Muscle layer of duodenum (tissue), 2 donors: ENCODE data around the gene ARHGEF37.

Experiments
- H3K27ac ChIP-seq: one replicate; pipeline ENCODE4 v1.7.0; 2013; ENCODE audit warnings: mild to moderate bottlenecking, low read length
- H3K27me3 ChIP-seq: one replicate; pipeline ENCODE4 v1.7.0; 2013; ENCODE audit warnings: low read depth, mild to moderate bottlenecking, control low read depth, low read length
- H3K36me3 ChIP-seq, 2 donors: one replicate each; pipeline ENCODE4 v1.7.0; 2013; ENCODE audit warnings: low read length in 2 of 2, control low read depth in 1 of 2, mild to moderate bottlenecking in 1 of 2; ENCODE audit not compliant: insufficient read depth in 2 of 2, control insufficient read depth in 1 of 2
- H3K4me1 ChIP-seq, 2 donors: one replicate each; pipeline ENCODE4 v1.7.0; 2013; ENCODE audit warnings: low read length in 2 of 2, mild to moderate bottlenecking in 2 of 2, control low read depth in 1 of 2, moderate library complexity in 1 of 2; ENCODE audit not compliant: insufficient read depth in 2 of 2, control insufficient read depth in 1 of 2
- H3K4me3 ChIP-seq, 2 donors: one replicate each; pipeline ENCODE4 v1.7.0; 2013; ENCODE audit warnings: low read length in 2 of 2, low read depth in 1 of 2, mild to moderate bottlenecking in 1 of 2
- H3K9me3 ChIP-seq, 2 donors: one replicate each; pipeline ENCODE4 v1.7.0; 2013; ENCODE audit warnings: low read length in 2 of 2, control low read depth in 1 of 2, mild to moderate bottlenecking in 1 of 2; ENCODE audit not compliant: control insufficient read depth in 1 of 2
- donor health status: healthy.

ARHGEF37 gene

DNA sequence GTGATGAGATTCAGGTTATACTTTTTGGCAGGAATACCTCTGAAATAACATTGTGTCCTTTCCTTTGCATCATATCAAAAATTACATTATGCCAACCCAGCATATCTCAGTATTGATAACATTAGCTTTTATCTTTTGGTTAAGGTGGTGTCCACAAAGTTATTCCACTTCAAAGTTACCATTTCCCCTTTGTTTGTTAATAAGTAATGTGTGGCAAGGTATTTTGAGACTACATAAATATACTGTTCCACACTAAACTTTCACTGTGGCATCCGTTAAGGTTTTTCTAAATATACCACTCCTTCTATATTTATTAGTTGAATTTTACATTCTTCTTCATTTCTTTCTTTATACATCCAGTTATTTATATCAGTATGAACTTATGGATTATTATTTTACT, 14.1 kb upstream of the ARHGEF37 start:
- Histone ChIP-seq H3K27me3 (no peaks in the 10 kb centered on the region), H3K9me3 (no peaks in the 10 kb centered on the region), H3K4me1 (peaks cover 0 to 7% of the 10 kb centered on the region in 2 donors), H3K27ac (no peak overlapping the region), H3K36me3 (no peaks in the 10 kb centered on the region), H3K4me3 (no peak overlapping the region)

DNA sequence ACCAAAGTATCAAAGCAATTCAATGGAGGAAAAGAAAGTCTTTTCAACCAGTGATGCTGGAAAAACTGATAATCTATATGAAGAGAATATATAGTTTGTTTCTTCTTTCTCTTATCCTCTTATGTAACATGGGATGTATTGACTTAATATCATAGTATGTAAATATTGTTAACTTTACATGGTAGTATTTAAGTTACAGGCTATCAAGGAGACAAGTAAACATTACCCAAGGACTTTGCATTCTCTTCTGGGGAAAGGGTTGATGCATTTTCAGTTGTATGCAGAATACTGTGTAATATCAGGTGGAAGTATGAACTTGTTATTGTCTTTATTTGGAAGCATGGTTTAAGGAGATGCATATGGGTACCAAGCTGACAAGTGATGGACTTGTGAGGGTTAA, 9.1 kb upstream of the ARHGEF37 start:
- Histone ChIP-seq H3K4me1 (no peaks in the 10 kb centered on the region), H3K27ac (no peak overlapping the region), H3K9me3 (no peaks in the 10 kb centered on the region), H3K27me3 (no peaks in the 10 kb centered on the region), H3K4me3 (no peak overlapping the region), H3K36me3 (no peaks in the 10 kb centered on the region)

DNA sequence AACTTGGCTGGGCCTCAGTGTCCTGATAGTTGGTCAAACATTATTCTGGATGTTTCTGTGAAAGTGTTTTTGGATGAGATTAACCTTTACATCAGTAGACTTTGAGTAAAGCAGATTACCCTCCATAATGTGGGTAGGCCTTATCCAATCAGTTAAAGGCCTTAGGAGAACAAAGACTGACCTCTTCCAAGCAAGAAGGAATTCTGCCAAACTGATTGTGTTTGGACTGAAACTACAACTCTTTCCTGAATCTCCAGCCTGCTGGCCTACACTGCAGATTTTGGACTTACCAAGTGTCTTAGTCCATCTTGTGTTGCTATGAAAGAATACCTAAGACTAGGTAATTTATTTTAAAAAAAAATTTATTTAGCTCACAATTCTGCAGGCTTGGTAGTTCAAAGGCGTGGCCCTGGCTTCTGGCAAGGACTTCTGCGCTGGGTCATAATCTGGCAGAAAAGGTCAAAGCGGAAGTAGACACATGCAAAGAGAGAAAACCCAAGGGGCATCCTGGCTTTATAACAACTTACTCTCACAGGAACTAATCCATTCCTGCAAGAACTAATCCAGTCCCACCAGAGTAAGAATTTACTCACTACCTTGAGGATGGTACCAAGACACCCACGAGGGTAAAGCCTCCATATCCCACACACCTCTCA, 8.6 kb upstream of the ARHGEF37 start:
- no peak overlapping the region for H3K4me3 ChIP-seq
- H3K9me3 ChIP-seq = no peaks in the 10 kb centered on the region
- H3K36me3 ChIP-seq = no peaks in the 10 kb centered on the region
- H3K27me3 ChIP-seq = no peaks in the 10 kb centered on the region
- no peaks in the 10 kb centered on the region for H3K4me1 ChIP-seq
- no peak overlapping the region for H3K27ac ChIP-seq

- no peaks in the 10 kb centered on the region for H3K4me1 ChIP-seq
- no peaks in the 10 kb centered on the region for H3K27me3 ChIP-seq
- no peak overlapping the region for H3K27ac ChIP-seq
These were observed 6.2 kb upstream of the ARHGEF37 start for GRCh38 chr5:149575131-149575530.

GRCh38 chr5:149576021-149576420, 5.3 kb upstream of the ARHGEF37 start:
- H3K27ac ChIP-seq = no peak overlapping the region
- peaks cover 5% of the 10 kb centered on the region in 2 donors for H3K4me1 ChIP-seq
- no peaks in the 10 kb centered on the region for H3K27me3 ChIP-seq
- no peak overlapping the region for H3K4me3 ChIP-seq
- H3K36me3 ChIP-seq = no peaks in the 10 kb centered on the region
- no peaks in the 10 kb centered on the region for H3K9me3 ChIP-seq

More at GRCh38 chr5:149575131-149575530, 6.2 kb upstream of the ARHGEF37 start:
- H3K4me3 ChIP-seq = no peak overlapping the region
- no peaks in the 10 kb centered on the region for H3K36me3 ChIP-seq
- no peaks in the 10 kb centered on the region for H3K9me3 ChIP-seq

- H3K4me1 ChIP-seq = peaks cover 10 to 22% of the 10 kb centered on the region in 2 donors
- H3K36me3 ChIP-seq = no peaks in the 10 kb centered on the region
- H3K9me3 ChIP-seq = no peaks in the 10 kb centered on the region
- H3K4me3 ChIP-seq = no peak overlapping the region
- no peak overlapping the region for H3K27ac ChIP-seq
- no peaks in the 10 kb centered on the region for H3K27me3 ChIP-seq
These were observed 2.4 kb upstream of the ARHGEF37 start for GRCh38 chr5:149578896-149579295.

- no peaks in the 10 kb centered on the region for H3K36me3 ChIP-seq
- peaks cover 10 to 30% of the 10 kb centered on the region in 2 donors for H3K4me1 ChIP-seq
- peak overlapping the region; percentile 86 for H3K27ac ChIP-seq
- no peaks in the 10 kb centered on the region for H3K9me3 ChIP-seq
- peak overlapping the region; percentile 60 to 73 for H3K4me3 ChIP-seq
- H3K27me3 ChIP-seq = no peaks in the 10 kb centered on the region
These were observed 498 bp upstream of the ARHGEF37 start for GRCh38 chr5:149580808-149581191.

DNA sequence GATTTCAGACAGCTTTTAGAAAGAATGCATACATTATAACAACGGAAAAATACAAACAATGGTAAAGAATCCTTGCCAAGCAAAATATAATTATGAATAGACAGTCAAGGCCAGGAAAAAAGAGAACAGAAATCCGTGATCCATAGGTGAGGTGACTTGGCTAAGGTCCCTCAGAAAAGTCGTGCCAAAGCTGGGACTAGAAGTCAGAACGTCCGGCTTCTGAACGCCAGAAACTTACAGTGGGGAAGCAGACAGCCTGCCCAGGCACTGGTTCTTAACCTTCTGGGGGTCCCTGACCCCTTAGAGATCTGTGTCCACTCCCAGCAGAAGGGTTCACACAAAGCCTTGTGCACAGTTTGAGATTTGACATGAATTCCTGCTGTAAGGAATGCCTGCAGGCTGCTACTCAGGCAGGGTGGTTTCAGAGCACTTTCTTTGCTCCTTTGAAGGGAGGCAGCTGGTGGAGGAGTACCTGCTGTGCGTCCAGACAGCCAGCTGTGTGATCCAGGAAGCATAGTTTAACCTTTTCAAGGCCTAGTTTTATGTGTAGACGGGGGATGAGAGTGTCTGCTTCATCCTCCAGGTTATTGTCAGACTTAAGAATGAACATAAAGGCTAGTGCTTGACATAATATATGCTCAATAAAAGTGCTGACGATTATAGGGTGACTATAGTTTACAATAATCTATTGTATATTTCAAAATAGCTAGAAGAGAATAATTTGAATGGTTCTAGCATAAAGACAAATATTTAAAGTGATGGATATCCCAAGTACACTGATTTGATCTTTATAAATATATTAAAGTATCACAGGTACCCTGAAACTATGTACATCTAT, 852 bp downstream of the ARHGEF37 start:
- Histone ChIP-seq H3K4me1 (peaks cover 12 to 37% of the 10 kb centered on the region in 2 donors), H3K36me3 (no peaks in the 10 kb centered on the region), H3K4me3 (peak overlapping the region; percentile 60 to 73), H3K9me3 (no peaks in the 10 kb centered on the region), H3K27me3 (no peaks in the 10 kb centered on the region), H3K27ac (peak overlapping the region; percentile 86)

DNA sequence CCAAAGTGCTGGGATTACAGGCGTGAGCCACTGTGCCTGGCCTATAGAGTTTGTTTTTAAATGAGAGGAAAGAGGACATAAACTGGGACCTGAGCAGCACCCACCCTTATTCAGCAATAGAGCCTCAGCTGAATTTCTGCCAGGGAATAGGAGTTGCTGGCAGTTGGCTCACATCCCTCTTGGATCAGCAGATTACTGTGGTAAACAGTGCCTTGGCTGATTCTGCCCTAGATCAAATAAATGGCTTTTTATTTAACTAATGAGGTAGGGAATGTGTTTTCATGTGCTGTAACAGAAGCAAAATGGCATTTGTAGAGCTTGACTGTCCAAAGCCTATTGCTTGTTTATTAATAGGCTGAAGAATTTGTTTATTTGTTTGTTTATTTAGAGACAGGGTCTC, 2.1 kb downstream of the ARHGEF37 start:
- H3K27ac ChIP-seq = peak overlapping the region; percentile 35
- H3K4me1 ChIP-seq = peaks cover 17 to 45% of the 10 kb centered on the region in 2 donors
- H3K9me3 ChIP-seq = no peaks in the 10 kb centered on the region
- no peaks in the 10 kb centered on the region for H3K27me3 ChIP-seq
- peak overlapping the region in 1 of 2 donors; percentile 2 for H3K4me3 ChIP-seq
- H3K36me3 ChIP-seq = no peaks in the 10 kb centered on the region

DNA sequence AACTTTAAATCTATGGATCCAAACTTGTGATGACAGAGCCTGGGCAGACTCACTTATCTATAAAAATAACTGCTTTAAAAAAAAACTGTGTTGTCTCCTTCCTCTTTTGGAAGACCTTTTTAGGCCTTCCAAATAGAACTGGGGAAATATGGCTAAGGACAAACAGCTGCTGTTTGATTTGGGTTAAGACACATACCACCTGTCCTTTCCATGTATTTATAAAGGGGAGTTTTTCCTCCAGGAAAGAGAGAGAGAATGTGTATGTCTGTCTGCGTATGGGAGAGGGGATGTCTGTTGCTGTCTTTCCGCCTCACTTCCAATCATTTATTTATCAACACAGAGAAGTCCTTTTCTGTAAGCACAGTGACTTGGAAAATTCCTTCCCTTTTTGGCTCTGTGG, 2.8 kb downstream of the ARHGEF37 start:
- H3K27me3 ChIP-seq = no peaks in the 10 kb centered on the region
- peaks cover 17 to 46% of the 10 kb centered on the region in 2 donors for H3K4me1 ChIP-seq
- peak overlapping the region in 1 of 2 donors; percentile 14 for H3K4me3 ChIP-seq
- H3K27ac ChIP-seq = peak overlapping the region; percentile 54
- H3K36me3 ChIP-seq = no peaks in the 10 kb centered on the region
- no peaks in the 10 kb centered on the region for H3K9me3 ChIP-seq

GRCh38 chr5:149585910-149586309, 4.6 kb downstream of the ARHGEF37 start:
- Histone ChIP-seq H3K27ac (no peak overlapping the region), H3K4me3 (no peak overlapping the region), H3K9me3 (no peaks in the 10 kb centered on the region), H3K27me3 (no peaks in the 10 kb centered on the region), H3K36me3 (no peaks in the 10 kb centered on the region), H3K4me1 (peaks cover 13 to 41% of the 10 kb centered on the region in 2 donors)
